ENCODE measurements around the gene HADHA. TPM values are rescaled to one million over a fixed set of nuclear protein-coding genes. Genes with fewer than 3 reads are reported as not detected.

Gene HADHA
- total and polyA plus RNA-seq, 2 donors from 2014 or later: 135 to 171 TPM

- FAIRE-seq (no peak), DNase-seq (no peak)
- H3K36me3 ChIP-seq (ENCODE audit: control insufficient read depth in 2 of 3, insufficient read depth in 3 of 3, low read length in 3 of 3): peaks cover 2 to 48% (median 36%) of the 10 kb centered on the region in 3 donors
- intact Hi-C loops (cut with DNase I): no loop called here
- no peaks in the 10 kb centered on the region for H3K9me3 ChIP-seq (ENCODE audit: control insufficient read depth in 2 of 3, insufficient read depth in 1 of 3, low read length in 3 of 3)
- TF ChIP-seq CTCF (IDR thresholded peaks at IDR 0.05; ENCODE audit: borderline replicate concordance, extremely low read depth, insufficient read depth): no peak
- H3K9ac ChIP-seq (ENCODE audit: low read length in 3 of 3): no peak overlapping the region
- no peak overlapping the region for H3K27ac ChIP-seq (ENCODE audit: low read depth in 2 of 2, low read length in 2 of 2)
- H3K4me3 ChIP-seq (ENCODE audit: low read length in 3 of 3): no peak overlapping the region
- H3K27me3 ChIP-seq (ENCODE audit: control insufficient read depth, insufficient read depth, low read length): no peaks in the 10 kb centered on the region
- no peaks in the 10 kb centered on the region for H3K4me1 ChIP-seq (ENCODE audit: control insufficient read depth in 2 of 3, insufficient read depth in 2 of 3, low read depth in 1 of 3, low read length in 3 of 3)
These were observed 41.4 kb downstream of the HADHA start for GRCh38 chr2:26202981-26203490.

GRCh38 chr2:26197516-26197915 lies 46.9 kb downstream of the HADHA start:
- FAIRE-seq: no peak
- Histone ChIP-seq H3K9ac (ENCODE audit: low read length in 3 of 3) (no peak overlapping the region), H3K27ac (ENCODE audit: low read depth in 2 of 2, low read length in 2 of 2) (no peak overlapping the region), H3K9me3 (ENCODE audit: control insufficient read depth in 2 of 3, insufficient read depth in 1 of 3, low read length in 3 of 3) (no peaks in the 10 kb centered on the region), H3K27me3 (ENCODE audit: control insufficient read depth, insufficient read depth, low read length) (no peaks in the 10 kb centered on the region), H3K4me3 (ENCODE audit: low read length in 3 of 3) (no peak overlapping the region), H3K4me1 (ENCODE audit: control insufficient read depth in 2 of 3, insufficient read depth in 2 of 3, low read depth in 1 of 3, low read length in 3 of 3) (no peaks in the 10 kb centered on the region), H3K36me3 (ENCODE audit: control insufficient read depth in 2 of 3, insufficient read depth in 3 of 3, low read length in 3 of 3) (peaks cover 10 to 80% (median 46%) of the 10 kb centered on the region in 3 donors)
- DNase-seq: no peak
- intact Hi-C loops (cut with DNase I): no loop called here
- TF ChIP-seq CTCF (IDR thresholded peaks at IDR 0.05; ENCODE audit: borderline replicate concordance, extremely low read depth, insufficient read depth): no peak

GRCh38 chr2:26196683-26197418 lies 47.6 kb downstream of the HADHA start:
- intact Hi-C loops (cut with DNase I): no loop called here
- H3K4me3 ChIP-seq (ENCODE audit: low read length in 3 of 3): no peak overlapping the region
- no peaks in the 10 kb centered on the region for H3K27me3 ChIP-seq (ENCODE audit: control insufficient read depth, insufficient read depth, low read length)
- no peaks in the 10 kb centered on the region for H3K9me3 ChIP-seq (ENCODE audit: control insufficient read depth in 2 of 3, insufficient read depth in 1 of 3, low read length in 3 of 3)
- no peak overlapping the region for H3K9ac ChIP-seq (ENCODE audit: low read length in 3 of 3)
- no peak overlapping the region for H3K27ac ChIP-seq (ENCODE audit: low read depth in 2 of 2, low read length in 2 of 2)
- DNase-seq: no peak
- no peak for FAIRE-seq
- no peaks in the 10 kb centered on the region for H3K4me1 ChIP-seq (ENCODE audit: control insufficient read depth in 2 of 3, insufficient read depth in 2 of 3, low read depth in 1 of 3, low read length in 3 of 3)
- peaks cover 10 to 77% (median 43%) of the 10 kb centered on the region in 3 donors for H3K36me3 ChIP-seq (ENCODE audit: control insufficient read depth in 2 of 3, insufficient read depth in 3 of 3, low read length in 3 of 3)
- TF ChIP-seq CTCF (IDR thresholded peaks at IDR 0.05; ENCODE audit: borderline replicate concordance, extremely low read depth, insufficient read depth): no peak
